GM12875 (cell line): ENCODE measurements around the gene HOXA7.

ENCODE experiments used
- H3K4me3 ChIP-seq: one replicate; pipeline ENCODE4 v1.5.1; 2011; ENCODE audit warnings: low read depth, low read length, control low read depth
- CTCF ChIP-seq: IDR thresholded peaks from 2 replicates; pipeline ENCODE4 v1.5.1; 2011; ENCODE audit warnings: low read depth, mild to moderate bottlenecking, control low read depth, inconsistent platforms, low read length, moderate library complexity, borderline replicate concordance; ENCODE audit not compliant: insufficient read depth

The HOXA7 gene

DNA sequence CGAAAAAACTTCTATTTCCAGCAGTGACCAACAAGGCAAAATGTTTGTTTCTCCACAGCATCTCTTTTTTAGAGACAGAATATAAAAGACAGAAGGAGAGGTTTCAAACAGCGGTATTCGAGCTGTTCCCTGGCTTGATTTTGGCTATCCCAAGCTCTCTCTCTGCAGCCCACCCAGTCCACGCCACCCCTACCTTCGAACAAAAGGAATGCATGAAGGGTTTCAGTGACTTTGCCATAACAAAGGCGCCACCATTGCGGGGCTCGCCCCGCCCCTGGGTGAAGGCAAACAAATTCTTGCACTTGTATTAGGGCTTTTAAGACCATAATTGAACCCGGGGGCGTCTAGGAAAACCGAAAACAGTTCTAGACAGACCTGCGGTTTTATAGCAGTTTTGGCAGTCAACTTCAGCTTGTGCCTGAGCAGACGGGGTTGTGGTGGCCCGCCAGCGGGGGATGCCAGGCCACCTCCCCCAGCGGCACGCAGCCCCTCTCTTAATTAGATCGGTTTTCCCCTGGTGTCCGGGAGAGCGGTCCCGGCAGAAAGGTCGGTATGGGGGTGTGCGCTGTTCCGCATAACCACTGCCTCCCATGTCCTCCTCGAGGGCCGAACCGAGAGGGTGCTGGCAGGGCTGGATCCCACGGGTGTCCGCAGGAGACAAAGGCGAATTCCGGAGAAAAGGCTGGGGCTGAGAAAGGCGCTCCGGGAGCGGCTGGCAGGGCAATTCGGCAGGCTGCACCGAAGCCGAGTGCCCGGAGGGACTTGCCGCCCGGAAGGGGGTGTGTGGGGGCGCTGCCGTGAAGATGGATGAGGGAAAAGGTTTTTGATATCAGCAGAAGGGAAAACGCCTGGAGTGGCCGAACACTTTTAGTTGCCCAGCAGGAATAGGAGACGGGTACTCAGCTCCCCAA lies 31.3 kb upstream of the HOXA7 start:
- no peak for TF ChIP-seq CTCF
- no peak overlapping the region for H3K4me3 ChIP-seq

DNA sequence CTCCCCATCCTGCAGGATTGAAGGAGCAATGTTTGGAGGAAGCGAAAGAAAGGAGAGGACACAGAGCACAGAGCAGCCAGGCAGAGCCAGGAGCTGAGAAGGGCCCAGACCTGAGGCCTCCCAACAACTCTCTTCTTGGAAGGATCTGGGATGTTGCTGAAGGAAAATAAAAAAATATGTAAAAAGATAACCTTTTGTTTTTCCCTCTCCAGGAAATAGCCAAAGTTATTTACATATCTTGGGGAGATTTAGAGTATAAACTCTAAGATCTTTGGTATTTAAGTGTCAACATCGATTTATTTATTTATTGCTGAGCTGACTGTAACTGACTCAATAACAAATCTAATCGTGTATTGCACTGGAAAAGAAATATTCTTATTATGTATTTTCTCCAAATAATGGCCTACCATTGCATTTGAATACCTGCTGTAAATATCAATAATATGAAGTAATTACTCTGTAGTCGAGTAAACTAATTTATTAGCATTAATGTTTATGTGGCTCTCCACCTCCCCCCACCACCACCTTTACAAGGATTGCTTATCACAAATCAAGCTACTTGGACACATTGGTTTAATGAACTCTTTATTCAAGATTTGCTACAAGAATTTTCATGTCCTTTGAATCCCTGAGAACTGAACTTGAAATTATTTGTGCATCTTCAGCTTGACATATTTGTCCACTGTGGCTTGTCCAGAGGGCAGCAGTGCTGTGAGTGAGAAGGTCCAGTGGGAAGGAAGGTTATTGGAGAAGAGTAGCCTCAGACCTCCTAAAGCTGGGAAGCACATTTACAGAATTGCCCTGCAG lies 30.4 kb upstream of the HOXA7 start:
- TF ChIP-seq CTCF: no peak
- no peak overlapping the region for H3K4me3 ChIP-seq

DNA sequence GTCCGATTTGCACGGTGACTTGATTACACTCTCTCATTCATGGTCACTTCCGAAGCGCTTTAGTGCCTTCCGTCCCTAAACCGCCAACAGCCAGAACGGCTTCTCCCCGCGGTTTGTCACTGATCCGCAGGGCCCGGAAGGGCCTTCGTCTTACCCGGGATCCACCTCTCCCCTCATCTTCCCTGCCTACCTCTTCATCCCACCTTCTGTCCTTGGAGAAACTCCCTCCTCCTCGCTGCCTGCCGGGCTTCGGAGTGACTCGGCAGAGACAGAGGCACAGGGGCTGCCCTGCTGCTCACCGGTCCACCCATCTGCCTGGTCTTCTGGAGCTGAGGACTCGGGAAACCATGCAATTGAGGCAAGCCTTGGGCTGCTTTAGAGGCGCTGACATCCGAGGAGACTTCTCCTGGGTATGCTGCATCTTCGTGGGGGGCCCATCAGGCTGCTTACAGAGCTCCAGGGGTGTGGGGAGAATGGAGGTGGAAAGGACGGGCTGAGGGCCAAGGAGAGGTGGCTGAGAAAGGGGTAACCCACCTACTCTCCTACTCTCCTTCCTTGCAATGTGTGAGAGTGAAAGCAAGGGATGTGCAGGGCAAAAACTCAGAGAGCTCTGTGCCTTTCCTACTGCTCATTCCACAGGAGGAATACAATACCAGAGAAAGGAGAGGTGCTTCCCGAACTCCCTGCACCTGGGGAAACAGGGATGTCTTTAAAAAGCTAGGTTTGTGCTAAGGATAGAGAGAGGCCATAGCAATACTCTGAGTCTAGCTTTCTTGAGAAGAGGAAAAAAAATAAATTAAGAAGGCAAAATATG lies 29.6 kb upstream of the HOXA7 start:
- no peak for TF ChIP-seq CTCF
- H3K4me3 ChIP-seq: no peak overlapping the region

DNA sequence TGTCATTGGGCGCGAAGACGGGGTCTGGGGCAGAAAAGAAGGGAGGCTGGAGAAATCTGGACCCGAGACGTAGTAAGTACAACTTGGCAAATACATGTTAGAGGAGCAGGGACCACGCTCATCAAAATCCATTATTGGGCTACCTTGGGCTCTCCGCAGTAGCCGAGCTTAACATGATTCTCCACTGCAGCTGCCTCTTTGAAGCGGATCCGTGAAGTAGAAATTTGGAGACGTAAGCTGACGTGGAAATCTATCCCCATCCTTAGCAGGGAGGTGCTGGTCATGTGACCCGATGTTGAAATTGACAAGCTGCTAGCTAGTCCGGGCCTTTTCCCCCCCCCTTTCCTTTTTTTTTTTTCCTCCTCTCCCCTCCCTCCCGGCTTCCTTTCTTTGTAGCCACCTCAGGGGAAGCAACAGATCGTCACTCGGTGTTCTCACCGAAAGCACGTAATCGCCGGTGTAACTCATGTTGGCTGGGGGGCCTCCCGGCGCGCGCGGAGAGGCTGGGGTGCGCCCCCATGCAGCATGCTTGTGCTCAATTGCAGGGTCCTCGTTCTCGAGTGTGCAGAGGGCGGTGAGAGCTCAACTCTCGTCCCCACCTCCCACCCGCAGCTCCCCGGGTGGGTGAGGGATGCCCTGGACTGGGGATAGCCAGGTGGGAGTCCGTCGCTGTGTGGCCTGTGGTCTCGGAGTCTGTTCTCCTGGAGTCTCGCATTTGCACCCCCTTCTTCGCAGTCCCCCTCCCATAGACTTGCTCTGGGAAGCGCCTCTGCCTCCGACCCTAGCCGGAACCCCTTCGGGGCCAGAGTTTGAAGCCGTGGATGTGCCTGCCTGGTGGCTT lies 28.8 kb upstream of the HOXA7 start, which contains the start of gene HOXA11:
Gene HOXA11, minus strand, starts transcription at position 220 of the 841 bp plus-strand sequence. Its CDS starts 88 bp downstream, at position 132.
- TF ChIP-seq CTCF: no peak
- no peak within 1 kb of the TSS for H3K4me3 ChIP-seq

- no peak for TF ChIP-seq CTCF
- H3K4me3 ChIP-seq: no peak overlapping the region
Observed at GRCh38 chr7:27184337-27185012, 28.0 kb upstream of the HOXA7 start.
